Ovary (tissue), 3 donors: Measurements from ENCODE around the gene FNDC10.

Experiments
- CTCF ChIP-seq, 3 donors: fragments of 450-650 bp in 2 of 3; fragments of 200-600 bp in 1 of 3; IDR thresholded peaks; one replicate each; pipeline versions ENCODE4 v1.5.1 to v1.8.0; 2016 to 2022; ENCODE audit warnings: antibody characterized with exemption in 3 of 3, mild to moderate bottlenecking in 1 of 3
- EP300 ChIP-seq: sonication (generic); formaldehyde crosslinking; IDR thresholded peaks from one replicate; pipeline ENCODE4 v1.6.1; 2017; ENCODE audit warnings: antibody characterized with exemption
- POLR2A ChIP-seq: fragments of 450-650 bp; IDR thresholded peaks from one replicate; pipeline ENCODE4 v1.6.1; 2017; ENCODE audit warnings: antibody characterized with exemption, mild to moderate bottlenecking, moderate library complexity
- donor health status: DM: no; HTN: no; CAD: no.

DNA sequence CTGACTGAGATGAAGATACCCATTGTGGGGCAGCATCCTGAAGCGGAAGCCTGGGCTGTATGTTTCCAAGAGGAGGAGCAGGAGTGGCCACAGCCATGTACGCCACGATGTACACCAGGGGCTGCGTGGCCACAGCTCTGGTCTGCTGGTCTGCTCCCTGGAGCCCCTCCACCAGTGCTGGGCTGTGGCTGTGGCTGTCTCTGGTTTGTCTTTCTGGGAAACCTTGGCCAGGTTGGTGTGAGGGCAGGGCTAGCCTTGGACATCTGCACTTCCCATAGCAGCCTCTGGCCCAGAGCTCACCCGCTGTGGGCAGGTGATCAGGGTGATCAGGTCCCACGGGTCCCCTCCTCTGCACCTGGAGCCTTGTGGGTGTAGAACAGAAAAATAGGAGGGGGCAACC is 18.0 kb upstream of the FNDC10 start:
- TF ChIP-seq POLR2A (no peak), CTCF (IDR thresholded peaks at IDR 0.05) (no peak), EP300 (no peak)
